Measurements from ENCODE around the gene LCN1.

Gene LCN1

DNA sequence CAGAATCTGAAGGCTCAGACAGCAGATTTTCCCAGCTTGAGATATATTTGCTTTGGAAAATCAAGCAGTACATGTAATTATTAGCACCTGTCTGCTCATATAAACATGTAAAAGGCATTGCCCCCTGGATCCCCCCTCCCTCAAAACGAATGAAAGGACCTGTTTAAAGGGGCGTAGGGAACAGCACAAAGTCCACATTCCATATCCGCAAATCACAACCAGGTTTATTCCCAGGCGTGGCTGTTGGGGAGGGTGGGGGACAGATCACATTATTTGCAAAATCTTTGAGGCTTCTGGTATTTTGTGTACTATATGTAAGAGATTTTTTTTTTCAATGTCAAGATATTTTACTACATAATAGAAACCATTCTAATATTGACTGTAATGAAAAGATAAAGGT is 29.5 kb upstream of the LCN1 start:
- no peak for DNase-seq (ENCODE audit: low read depth in 1 of 2, low spot score in 1 of 2)

DNA sequence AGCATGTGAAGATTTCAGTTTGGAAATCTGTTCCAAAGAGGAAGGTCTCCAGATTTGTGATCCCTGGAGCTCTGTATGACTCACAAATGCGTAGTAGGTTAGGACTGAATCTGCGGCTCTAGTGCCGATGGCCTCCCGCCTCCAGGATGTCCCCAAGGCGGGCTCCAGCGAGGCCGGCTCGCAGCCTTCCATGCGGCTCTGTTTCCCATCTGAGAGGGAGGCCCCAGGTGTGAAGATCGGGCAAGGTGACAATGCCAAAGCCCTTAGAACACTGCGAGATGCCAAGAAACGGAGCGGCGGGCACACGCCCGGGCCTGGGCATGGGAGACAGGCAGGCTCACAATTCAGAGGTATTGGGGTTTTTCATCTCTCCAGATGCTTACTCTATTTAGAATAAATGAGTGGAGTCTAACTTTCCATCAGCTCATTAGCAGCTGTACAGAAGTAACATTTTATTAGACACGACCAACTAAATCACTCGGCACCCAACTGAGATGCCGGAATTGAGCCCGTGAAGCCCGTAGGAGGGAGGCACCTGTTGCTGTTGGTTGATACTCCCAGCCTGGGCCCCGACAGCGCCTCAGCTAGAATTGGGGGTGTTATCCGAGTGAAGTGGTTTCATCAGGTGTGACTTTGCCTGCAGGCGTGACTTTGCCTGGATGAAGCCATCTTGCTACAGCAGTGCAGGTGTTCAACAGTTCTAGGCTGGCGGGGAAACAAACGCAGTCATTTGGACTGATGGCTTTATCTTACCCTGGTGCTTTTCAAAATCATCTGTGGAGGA is 28.2 kb upstream of the LCN1 start:
- in situ Hi-C loops (cut with HindIII; ENCODE audit: low pct_unique_long_range_greater_than_20kb, low sequenced_read_pairs): no loop called here
- DNase-seq (ENCODE audit: low read depth in 1 of 2, low spot score in 1 of 2): no peak
- no peak for TF ChIP-seq JUND (IDR thresholded peaks at IDR 0.05; ENCODE audit: low read depth)

More for the DNA sequence above, 29.5 kb upstream of the LCN1 start:
- in situ Hi-C loops (cut with HindIII; ENCODE audit: low pct_unique_long_range_greater_than_20kb, low sequenced_read_pairs): no loop called here
- TF ChIP-seq JUND (IDR thresholded peaks at IDR 0.05; ENCODE audit: low read depth): no peak

DNA sequence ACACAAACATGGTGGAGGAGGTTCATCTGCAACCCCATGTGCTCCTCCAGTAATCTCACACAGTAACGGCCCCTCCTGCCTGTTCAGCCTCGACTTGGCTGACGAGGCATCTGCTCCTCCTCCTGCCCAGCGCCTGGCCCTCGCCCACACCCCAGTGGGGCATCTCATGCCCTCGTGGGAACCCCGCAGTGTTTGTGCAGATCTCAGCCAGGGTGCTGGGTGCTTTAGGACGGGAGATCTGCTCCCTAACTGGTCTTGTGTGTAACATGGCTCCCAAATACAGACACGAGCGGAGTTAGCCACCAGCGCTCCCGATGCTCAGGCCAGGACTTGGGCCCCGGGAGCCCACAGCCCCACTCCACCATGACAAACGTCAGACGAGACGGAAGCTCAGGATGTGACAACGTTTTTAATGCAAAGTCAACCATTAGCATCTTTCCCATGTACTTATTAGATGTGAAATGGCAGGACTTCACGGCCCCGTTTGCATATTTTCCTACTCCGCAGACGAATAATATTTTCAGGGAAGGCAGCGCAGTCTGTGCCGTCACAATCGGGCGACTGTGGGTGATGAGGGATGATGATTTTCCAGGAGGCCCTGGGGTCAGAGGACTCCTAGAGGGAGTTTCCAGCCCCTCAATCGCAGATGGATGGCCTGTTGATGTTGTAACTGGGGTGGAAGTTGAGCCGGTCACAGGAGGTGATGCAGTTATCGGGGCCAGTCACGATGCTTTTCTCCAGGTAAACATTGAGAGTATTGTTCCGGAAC is 26.3 kb upstream of the LCN1 start:
- in situ Hi-C loops (cut with HindIII; ENCODE audit: low pct_unique_long_range_greater_than_20kb, low sequenced_read_pairs): no loop called here
- no peak for DNase-seq (ENCODE audit: low read depth in 1 of 2, low spot score in 1 of 2)
- TF ChIP-seq JUND (IDR thresholded peaks at IDR 0.05; ENCODE audit: low read depth): no peak

DNA sequence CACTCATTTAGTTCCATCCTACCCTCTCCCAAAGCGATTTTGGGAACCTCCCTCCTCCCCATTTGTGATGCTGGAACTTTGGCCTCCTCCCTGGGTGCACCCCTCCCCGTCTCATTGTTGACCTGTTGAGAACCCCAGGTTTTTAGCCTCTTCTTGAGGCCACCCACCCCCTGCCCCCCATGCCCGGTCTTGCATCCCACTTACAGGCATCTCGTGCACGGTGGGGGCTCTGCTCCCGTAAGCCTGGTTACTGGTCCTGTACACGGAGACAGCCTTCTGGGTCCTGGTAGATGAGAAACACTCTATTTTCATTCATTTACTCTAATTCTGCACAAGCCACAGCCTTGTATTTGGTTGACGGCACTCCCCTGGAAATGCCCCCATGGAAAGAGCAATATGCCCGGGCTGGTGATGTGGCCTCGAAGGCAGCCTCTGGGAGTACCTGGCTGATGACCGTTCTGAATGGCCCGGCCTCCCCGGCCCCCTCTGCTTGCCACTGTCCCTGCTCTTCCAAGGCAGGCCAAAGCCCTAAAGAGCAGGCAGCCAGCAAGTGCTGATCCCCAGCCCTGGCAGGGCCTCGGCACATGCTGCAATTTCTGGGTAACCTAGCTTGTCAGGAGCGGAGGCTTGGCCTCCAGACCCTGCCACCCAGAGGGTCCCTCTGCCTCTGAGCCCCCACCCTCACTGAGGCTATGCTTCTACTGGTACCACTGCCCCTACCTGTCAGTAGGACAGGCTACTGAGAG is 22.7 kb upstream of the LCN1 start:
- TF ChIP-seq JUND (IDR thresholded peaks at IDR 0.05; ENCODE audit: low read depth): no peak
- in situ Hi-C loops (cut with HindIII; ENCODE audit: low pct_unique_long_range_greater_than_20kb, low sequenced_read_pairs): no loop called here
- no peak for DNase-seq (ENCODE audit: low read depth in 1 of 2, low spot score in 1 of 2)

DNA sequence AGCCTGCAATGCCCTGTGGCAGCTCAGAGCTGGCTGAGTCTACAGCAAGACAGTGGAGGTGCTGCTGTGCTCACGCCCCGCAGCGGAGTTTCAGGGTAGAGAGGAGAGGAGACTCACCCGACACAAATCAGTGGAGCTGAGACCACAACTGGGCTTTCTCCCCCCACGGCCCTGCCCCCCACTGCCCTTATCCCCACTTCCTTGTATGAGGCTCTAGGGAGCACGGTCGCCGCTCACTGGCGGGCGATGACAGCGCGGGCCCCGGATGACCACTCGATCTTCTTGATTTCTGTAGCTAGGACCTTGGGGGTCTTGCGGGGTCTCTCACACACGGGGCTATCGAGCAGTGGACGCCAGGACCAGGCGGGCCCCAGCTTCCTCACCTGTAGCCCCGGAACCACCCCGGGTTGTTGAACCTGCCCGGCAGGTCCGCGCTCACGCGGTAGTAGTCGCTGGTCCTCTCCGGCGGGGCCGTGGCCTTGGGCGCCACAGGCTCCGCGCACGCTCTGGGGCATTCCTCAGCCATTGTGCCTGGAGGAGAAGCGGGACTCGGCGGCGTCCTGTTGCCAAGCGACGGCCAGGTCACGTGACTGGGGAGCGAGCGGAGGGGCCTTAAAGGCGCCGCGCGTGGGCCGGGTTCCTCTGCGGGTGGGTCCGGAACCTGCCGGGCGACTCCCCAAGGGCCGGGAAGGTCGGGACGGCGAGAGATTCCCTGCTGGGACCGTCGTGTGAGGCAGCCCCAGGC is 21.7 kb upstream of the LCN1 start:
- TF ChIP-seq JUND (IDR thresholded peaks at IDR 0.05; ENCODE audit: low read depth): no peak
- in situ Hi-C loops (cut with HindIII; ENCODE audit: low pct_unique_long_range_greater_than_20kb, low sequenced_read_pairs): no loop called here
- peak; percentile 91 to 96 for DNase-seq (ENCODE audit: low read depth in 1 of 2, low spot score in 1 of 2)

DNA sequence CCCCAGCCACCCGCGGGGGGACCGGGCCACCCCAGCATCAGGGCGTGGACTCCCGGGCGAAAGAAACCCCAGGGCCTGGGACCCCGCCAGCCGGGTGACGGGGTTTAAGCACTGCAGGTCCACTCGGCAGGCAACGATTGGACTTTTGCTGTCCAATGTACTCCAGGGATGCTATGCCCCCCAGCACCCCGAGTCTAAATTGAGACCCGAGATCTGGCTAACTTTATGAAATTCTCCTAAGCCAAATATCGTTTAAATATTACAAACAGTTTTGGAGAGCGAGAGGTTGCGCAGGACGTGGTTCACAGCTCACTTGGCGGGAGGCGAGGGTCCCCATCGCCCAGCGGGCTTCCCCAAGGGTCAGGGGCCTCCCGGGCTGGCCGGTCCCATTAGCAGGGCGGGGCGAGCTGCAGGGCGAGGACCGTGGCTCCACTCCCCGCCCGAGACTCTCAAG is 21.1 kb upstream of the LCN1 start:
- TF ChIP-seq JUND (IDR thresholded peaks at IDR 0.05; ENCODE audit: low read depth): no peak
- in situ Hi-C loops (cut with HindIII; ENCODE audit: low pct_unique_long_range_greater_than_20kb, low sequenced_read_pairs): no loop called here
- DNase-seq (ENCODE audit: low read depth in 1 of 2, low spot score in 1 of 2): no peak

DNA sequence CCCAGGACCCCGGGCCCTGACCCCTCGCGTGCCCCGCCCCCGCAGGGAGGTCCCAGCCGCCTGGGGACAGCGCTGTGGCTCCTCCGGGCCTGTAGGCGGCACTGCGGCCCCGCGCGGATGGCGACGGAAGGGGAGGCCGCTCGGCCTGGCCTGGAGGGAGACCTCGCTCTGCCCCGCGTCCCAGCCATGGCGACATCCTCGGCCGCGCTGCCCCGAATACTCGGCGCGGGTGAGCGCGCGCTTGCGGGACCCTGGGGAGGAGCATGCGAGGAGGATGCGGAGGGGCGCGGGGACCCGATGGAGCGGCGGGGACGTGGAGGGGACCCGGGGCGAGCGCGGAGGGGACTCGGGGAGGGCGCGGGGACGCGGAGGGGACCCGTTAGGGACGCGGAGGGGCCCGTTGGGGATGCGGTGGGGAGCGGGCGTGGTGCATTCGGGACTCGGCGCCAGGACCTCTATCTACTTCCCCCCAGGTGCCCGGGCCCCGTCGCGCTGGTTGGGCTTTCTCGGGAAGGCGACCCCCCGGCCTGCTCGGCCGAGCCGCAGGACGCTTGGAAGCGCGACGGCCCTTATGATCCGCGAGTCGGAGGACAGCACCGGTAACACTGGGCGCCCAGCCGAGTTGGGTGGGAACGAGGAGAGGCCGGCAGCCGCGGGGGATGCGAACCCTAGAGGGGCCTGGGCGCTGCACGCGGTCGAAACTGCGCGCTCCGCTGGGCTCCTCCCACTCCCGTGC is 20.5 kb upstream of the LCN1 start, which contains the start of gene MRPS2:
Gene MRPS2, plus strand, starts transcription at position 158 of the 736 bp plus-strand sequence. Its CDS starts 29 bp downstream, at position 187.
- no peak for TF ChIP-seq JUND (IDR thresholded peaks at IDR 0.05; ENCODE audit: low read depth)
- in situ Hi-C loops (cut with HindIII; ENCODE audit: low pct_unique_long_range_greater_than_20kb, low sequenced_read_pairs): no loop called here
- DNase-seq (ENCODE audit: low read depth in 1 of 2, low spot score in 1 of 2): peak; percentile 93

DNA sequence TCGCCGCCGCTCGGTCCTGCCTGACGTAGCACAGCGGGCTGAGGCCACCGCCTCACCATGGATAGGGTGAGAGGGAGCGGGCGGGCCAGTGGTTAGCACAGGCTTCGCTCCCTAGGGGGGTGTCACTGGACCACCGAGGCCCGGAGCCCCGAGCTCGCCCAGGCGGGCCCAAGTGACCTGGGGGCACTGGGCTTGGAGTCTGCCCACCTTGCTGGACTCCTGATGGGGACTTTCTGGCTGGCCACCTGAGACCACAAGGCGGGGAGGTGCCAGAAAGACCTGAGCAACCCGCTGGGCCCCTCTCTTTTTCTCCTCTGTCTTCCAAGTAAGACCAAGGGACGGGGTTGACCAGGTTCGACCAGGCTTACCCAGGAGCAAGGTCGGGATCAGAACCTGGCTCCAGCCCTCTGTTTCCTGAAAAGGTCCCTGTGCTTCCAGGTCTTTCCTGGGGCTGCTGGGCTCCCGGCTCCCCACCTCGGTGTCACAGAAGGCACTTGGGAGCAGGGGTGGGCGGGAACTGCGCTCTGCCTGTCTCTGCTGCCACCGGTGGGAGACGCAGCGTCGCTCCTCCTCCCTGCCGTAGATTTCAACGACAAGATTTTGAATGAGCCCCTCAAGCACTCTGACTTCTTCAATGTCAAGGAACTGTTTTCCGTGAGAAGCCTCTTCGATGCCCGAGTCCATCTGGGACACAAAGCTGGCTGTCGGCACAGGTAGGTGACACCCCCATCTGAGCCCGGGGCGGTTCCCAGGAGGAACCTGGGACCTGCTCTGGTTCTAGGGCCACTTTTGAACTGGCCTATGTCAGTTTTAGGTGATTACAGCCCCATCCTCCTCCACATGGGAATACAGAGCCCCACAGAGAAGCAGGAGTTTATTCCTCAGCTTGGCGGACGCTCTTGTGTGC is 19.7 kb upstream of the LCN1 start:
- DNase-seq (ENCODE audit: low read depth in 1 of 2, low spot score in 1 of 2): peak in 1 of 2 experiments; percentile 83
- no peak for TF ChIP-seq JUND (IDR thresholded peaks at IDR 0.05; ENCODE audit: low read depth)
- in situ Hi-C loops (cut with HindIII; ENCODE audit: low pct_unique_long_range_greater_than_20kb, low sequenced_read_pairs): no loop called here

DNA sequence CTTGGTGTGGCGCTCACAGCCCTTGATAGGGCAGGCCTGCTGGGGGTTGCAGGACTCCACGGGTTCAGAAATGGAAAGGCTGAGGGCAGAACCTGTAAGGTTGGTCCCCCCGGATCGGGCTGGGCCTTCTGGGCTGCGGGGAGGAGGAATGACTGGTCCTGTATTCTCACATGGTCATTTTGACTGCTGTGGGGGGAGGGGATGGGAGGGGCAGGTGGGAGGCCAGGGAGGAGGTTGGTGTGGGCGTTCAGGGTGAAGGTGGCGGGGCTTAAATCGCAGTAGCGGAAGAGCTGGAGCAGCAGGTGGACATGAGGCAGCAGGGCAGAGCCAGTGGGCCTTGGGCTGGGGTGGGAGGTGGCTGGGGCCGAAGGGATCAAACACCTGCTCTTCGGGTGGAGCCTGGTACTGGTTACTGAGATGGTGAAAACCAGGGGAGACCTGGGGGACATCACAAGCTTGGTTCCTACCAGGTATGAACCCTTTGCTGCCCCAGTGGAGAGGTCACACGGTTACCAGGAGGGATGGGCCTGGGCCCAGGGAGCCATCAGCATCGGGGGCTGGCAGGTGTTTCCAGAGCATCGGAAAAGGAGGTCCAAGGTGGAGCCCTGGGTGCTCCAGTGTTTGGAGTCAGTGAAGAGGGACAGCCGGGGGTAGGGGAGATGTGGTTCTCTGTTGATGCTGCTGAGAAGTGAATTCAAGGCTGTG is 18.9 kb upstream of the LCN1 start:
- DNase-seq (ENCODE audit: low read depth in 1 of 2, low spot score in 1 of 2): no peak
- in situ Hi-C loops (cut with HindIII; ENCODE audit: low pct_unique_long_range_greater_than_20kb, low sequenced_read_pairs): no loop called here
- TF ChIP-seq JUND (IDR thresholded peaks at IDR 0.05; ENCODE audit: low read depth): no peak

DNA sequence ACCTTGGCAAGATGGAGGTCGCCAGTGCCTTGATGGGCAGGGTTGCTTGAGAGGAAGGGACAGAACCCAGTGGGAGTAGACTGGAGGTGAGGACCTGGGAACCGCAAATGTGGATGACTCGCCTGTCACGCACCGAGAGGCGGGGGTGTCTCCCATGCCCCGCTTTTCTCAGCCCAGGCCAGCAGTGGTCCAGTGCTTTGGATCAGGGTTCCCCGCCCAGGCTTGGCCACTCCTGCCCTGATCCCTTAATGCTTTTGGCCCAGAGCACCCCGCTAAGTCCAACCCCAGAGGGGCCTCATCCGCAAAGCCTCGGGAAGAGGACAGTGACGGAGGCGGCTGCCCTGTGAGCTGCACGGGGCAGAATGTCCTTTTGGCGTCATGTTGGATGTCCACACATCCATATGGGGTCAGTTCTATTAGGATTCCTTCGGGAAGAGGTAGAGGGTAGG is 18.3 kb upstream of the LCN1 start:
- no peak for TF ChIP-seq JUND (IDR thresholded peaks at IDR 0.05; ENCODE audit: low read depth)
- in situ Hi-C loops (cut with HindIII; ENCODE audit: low pct_unique_long_range_greater_than_20kb, low sequenced_read_pairs): no loop called here
- DNase-seq (ENCODE audit: low read depth in 1 of 2, low spot score in 1 of 2): no peak

Data from T47D (cell line).